IMR-90 (cell line): ENCODE data around the gene DNMT3A. TPM values are rescaled to one million over a fixed set of nuclear protein-coding genes. Genes with fewer than 3 reads are reported as not detected.

ENCODE experiments used
- ATAC-seq: fragments of 200-7000 bp; cut with Tn5 transposase; 2 replicates; pipeline ENCODE4 v1.9.1; 2020; ENCODE audit warnings: low read depth, mild to moderate bottlenecking, moderate library complexity
- BruUV-seq: library from RNA; stranded (reverse); fragments of 400-500 nt; replicated peaks from 2 replicates; lab custom pipeline; 2021; lab: Mats Ljungman, UMichigan
- CTCF ChIA-PET: fragments of 300-600 bp; formaldehyde crosslinking; extraction: SDS; loops from one replicate; lab custom pipeline; 2021; ENCODE audit warnings: antibody characterized with exemption; lab: Yijun Ruan, JAX
- POLR2A ChIA-PET: fragments of 300-600 bp; sonication (Branson Sonifier 250); formaldehyde crosslinking; loops from one replicate; lab custom pipeline; 2022; ENCODE audit warnings: antibody characterized with exemption; ENCODE audit not compliant: unreplicated experiment; lab: Charles Lee
- DNase-seq: peaks from one replicate; pipeline ENCODE4 v3.0.0; 2013
- H2AFZ ChIP-seq: replicated peaks from 2 replicates; pipeline ENCODE3; 2013; ENCODE audit warnings: low read length, mild to moderate bottlenecking; ENCODE audit not compliant: poor library complexity
- H2AK5ac ChIP-seq: 2 replicates; pipeline ENCODE4 v1.6.1; 2013; ENCODE audit warnings: low read depth, low read length, inconsistent platforms
- H2AK9ac ChIP-seq: replicated peaks from 2 replicates; pipeline ENCODE3; 2013; ENCODE audit warnings: mild to moderate bottlenecking, low read depth, low read length, moderate library complexity; ENCODE audit not compliant: poor library complexity
- H2BK120ac ChIP-seq: 2 replicates; pipeline ENCODE4 v1.6.1; 2013; ENCODE audit warnings: low read depth, low read length, inconsistent platforms
- H2BK15ac ChIP-seq: 3 replicates; pipeline ENCODE4 v1.6.1; 2013; ENCODE audit warnings: low read depth, low read length, inconsistent platforms
- H2BK20ac ChIP-seq: 2 replicates; pipeline ENCODE4 v1.6.1; 2013; ENCODE audit warnings: low read depth, mild to moderate bottlenecking, inconsistent platforms, low read length, moderate library complexity
- H2BK5ac ChIP-seq: 2 replicates; pipeline ENCODE4 v1.6.1; 2013; ENCODE audit warnings: mild to moderate bottlenecking, low read depth, low read length, inconsistent platforms; ENCODE audit not compliant: poor library complexity, severe bottlenecking
- H3K14ac ChIP-seq: replicated peaks from 2 replicates; pipeline ENCODE4 v1.6.1; 2013; ENCODE audit warnings: low read depth, low read length, inconsistent platforms
- H3K18ac ChIP-seq: 2 replicates; pipeline ENCODE4 v1.6.1; 2013; ENCODE audit warnings: low read depth, low read length, control low read depth
- H3K23ac ChIP-seq: 2 replicates; pipeline ENCODE4 v1.6.1; 2013; ENCODE audit warnings: low read depth, low read length, inconsistent platforms
- H3K27ac ChIP-seq: 2 replicates; pipeline ENCODE4 v1.5.1; 2013; ENCODE audit warnings: mild to moderate bottlenecking, control low read depth, low read length; ENCODE audit not compliant: insufficient read depth
- H3K27me3 ChIP-seq: 2 replicates; pipeline ENCODE4 v1.6.1; 2013; ENCODE audit warnings: low read length; ENCODE audit not compliant: control insufficient read depth, insufficient read depth
- H3K36me3 ChIP-seq: 2 replicates; pipeline ENCODE4 v1.6.1; 2013; ENCODE audit warnings: low read length, mixed read lengths; ENCODE audit not compliant: control insufficient read depth, insufficient read depth
- H3K4ac ChIP-seq: 2 replicates; pipeline ENCODE4 v1.6.1; 2013; ENCODE audit warnings: low read depth, low read length, inconsistent platforms
- H3K4me1 ChIP-seq: 2 replicates; pipeline ENCODE4 v1.6.1; 2013; ENCODE audit warnings: low read length, mixed read lengths; ENCODE audit not compliant: control insufficient read depth, insufficient read depth
- H3K4me2 ChIP-seq: 2 replicates; pipeline ENCODE4 v1.6.1; 2013; ENCODE audit warnings: low read depth, mild to moderate bottlenecking, control low read depth, low read length, moderate library complexity
- H3K4me3 ChIP-seq: 2 replicates; pipeline ENCODE4 v1.5.1; 2013; ENCODE audit warnings: low read depth, mild to moderate bottlenecking, control low read depth, low read length, moderate library complexity; ENCODE audit not compliant: insufficient read depth
- H3K56ac ChIP-seq: 2 replicates; pipeline ENCODE4 v1.6.1; 2013; ENCODE audit warnings: low read length, inconsistent platforms; ENCODE audit not compliant: insufficient read depth; ENCODE audit errors: extremely low read depth
- H3K79me1 ChIP-seq, 2 experiments: 2 replicates each; pipeline ENCODE4 v1.6.1; 2013; ENCODE audit warnings: low read length in 2 of 2, inconsistent platforms in 1 of 2, low read depth in 1 of 2
- H3K9ac ChIP-seq: 2 replicates; pipeline ENCODE4 v1.6.1; 2013; ENCODE audit warnings: low read depth, low read length, control low read depth
- H3K9me1 ChIP-seq: 2 replicates; pipeline ENCODE4 v1.6.1; 2013; ENCODE audit warnings: low read length, inconsistent platforms; ENCODE audit not compliant: insufficient read depth
- H3K9me3 ChIP-seq: 2 replicates; pipeline ENCODE4 v1.6.1; 2013; ENCODE audit warnings: low read length; ENCODE audit not compliant: control insufficient read depth, insufficient read depth
- H4K20me1 ChIP-seq: 2 replicates; pipeline ENCODE4 v1.6.1; 2013; ENCODE audit warnings: low read length, inconsistent platforms; ENCODE audit not compliant: insufficient read depth
- H4K5ac ChIP-seq: 2 replicates; pipeline ENCODE4 v1.6.1; 2013; ENCODE audit warnings: mild to moderate bottlenecking, low read depth, low read length, control low read depth
- H4K8ac ChIP-seq, 2 experiments: 2 replicates each; pipeline ENCODE4 v1.6.1; 2013; ENCODE audit warnings: low read depth in 2 of 2, low read length in 2 of 2, control low read depth in 1 of 2, inconsistent platforms in 1 of 2
- H4K91ac ChIP-seq: 2 replicates; pipeline ENCODE4 v1.6.1; 2013; ENCODE audit warnings: low read depth, low read length, inconsistent platforms; ENCODE audit not compliant: insufficient read depth
- BHLHE40 ChIP-seq: fragments of 150-350 bp; IDR thresholded peaks from 2 replicates; pipeline ENCODE4 v1.6.1; 2016; ENCODE audit warnings: mild to moderate bottlenecking, low read depth, low read length
- CEBPB ChIP-seq: IDR thresholded peaks from 2 replicates; pipeline ENCODE4 v1.6.1; 2012; ENCODE audit warnings: low read depth, low read length, improper control_type of control experiment
- CHD1 ChIP-seq: IDR thresholded peaks from 2 replicates; pipeline ENCODE4 v1.6.1; 2012; ENCODE audit warnings: low read depth, low read length, improper control_type of control experiment
- FOS ChIP-seq: fragments of 150-350 bp; IDR thresholded peaks from 2 replicates; pipeline ENCODE4 v1.6.1; 2016; ENCODE audit warnings: low read depth, low read length
- MAZ ChIP-seq: IDR thresholded peaks from 2 replicates; pipeline ENCODE4 v1.6.1; 2012; ENCODE audit warnings: low read depth, mild to moderate bottlenecking, low read length, improper control_type of control experiment, moderate library complexity, borderline replicate concordance
- MXI1 ChIP-seq: IDR thresholded peaks from 2 replicates; pipeline ENCODE4 v1.6.1; 2012; ENCODE audit warnings: low read depth, mild to moderate bottlenecking, low read length, moderate library complexity, borderline replicate concordance
- NFE2L2 ChIP-seq: fragments of 150-350 bp; IDR thresholded peaks from 2 replicates; pipeline ENCODE4 v1.6.1; 2016; ENCODE audit warnings: low read depth, mild to moderate bottlenecking, low read length
- POLR2A ChIP-seq: IDR thresholded peaks from 2 replicates; pipeline ENCODE4 v1.6.1; 2012; ENCODE audit warnings: mild to moderate bottlenecking, low read depth, low read length
- RAD21 ChIP-seq: IDR thresholded peaks from 2 replicates; pipeline ENCODE4 v1.6.1; 2012; ENCODE audit warnings: low read length, improper control_type of control experiment
- RCOR1 ChIP-seq: IDR thresholded peaks from 2 replicates; pipeline ENCODE4 v1.6.1; 2012; ENCODE audit warnings: mild to moderate bottlenecking, low read length, improper control_type of control experiment; ENCODE audit not compliant: insufficient replicate concordance
- RFX5 ChIP-seq: IDR thresholded peaks from 2 replicates; pipeline ENCODE4 v1.8.0; 2012; ENCODE audit warnings: low read depth, mild to moderate bottlenecking, low read length, moderate library complexity
- SMC3 ChIP-seq: fragments of 150-350 bp; IDR thresholded peaks from 2 replicates; pipeline ENCODE4 v1.6.1; 2016; ENCODE audit warnings: low read depth, mild to moderate bottlenecking, antibody characterized with exemption, low read length, moderate library complexity
- WGBS, 2 experiments: methylation state at CpG; one replicate each; pipeline versions ENCODE4 v1.1.5 to v1.1.7; 2013; ENCODE audit warnings: missing lambda C conversion rate in 2 of 2; ENCODE audit not compliant: insufficient read length in 1 of 2; ENCODE audit errors: extremely low coverage in 2 of 2; 5-methylcytosine and 5-hydroxymethylcytosine counted together
- dilution Hi-C: fragments of 300-500 bp; cut with HindIII; formaldehyde crosslinking; loops from one replicate; pipeline ENCODE4 v1.14.3; 2018; ENCODE audit warnings: low sequenced_read_pairs; ENCODE audit not compliant: unreplicated experiment
- in situ Hi-C: fragments of 300-500 bp; cut with MboI; formaldehyde crosslinking; loops from 3 replicates; pipeline ENCODE4 v1.14.3; 2019; ENCODE audit warnings: low sequenced_read_pairs, inconsistent platforms, mixed read lengths
- intact Hi-C: fragments of 100-400 bp; cut with micrococcal nuclease; formaldehyde crosslinking; loops from 2 replicates; pipeline ENCODE4 v1.10.0; 2022
- polyA plus RNA-seq, 3 experiments: library from polyadenylated mRNA; depleted of rRNA; stranded (reverse); fragments of >200 nt; gene quantifications; 2 replicates each; pipeline ENCODE4 v1.2.3, GENCODE V29; 2012; ENCODE audit warnings: low replicate concordance in 1 of 3
- total RNA-seq: library from RNA; depleted of rRNA; stranded (reverse); fragments of >200 nt; gene quantifications from 2 replicates; pipeline ENCODE4 v1.2.3, GENCODE V29; 2012
- TF ChIP-seq, protein P1 (sequence below): fragments of 150-350 bp; IDR thresholded peaks from 2 replicates; pipeline ENCODE4 v1.6.1; 2017; ENCODE audit warnings: mild to moderate bottlenecking, antibody characterized with exemption, low read length, low read depth
- TF ChIP-seq, protein P2 (sequence below): conservative IDR thresholded peaks from 2 replicates; pipeline ENCODE4 v1.5.1; 2012; ENCODE audit warnings: mild to moderate bottlenecking, low read depth, low read length, improper control_type of control experiment
- TF ChIP-seq, protein P3 (sequence below): fragments of 150-350 bp; IDR thresholded peaks from 2 replicates; pipeline ENCODE4 v1.6.1; 2016; ENCODE audit warnings: low read depth, mild to moderate bottlenecking, low read length, moderate library complexity, borderline replicate concordance

The DNMT3A gene
- total and polyA plus RNA-seq, 2 of the 4 experiments (the other 2 are of a cell fraction) = 4.4 to 9.7 TPM

DNA sequence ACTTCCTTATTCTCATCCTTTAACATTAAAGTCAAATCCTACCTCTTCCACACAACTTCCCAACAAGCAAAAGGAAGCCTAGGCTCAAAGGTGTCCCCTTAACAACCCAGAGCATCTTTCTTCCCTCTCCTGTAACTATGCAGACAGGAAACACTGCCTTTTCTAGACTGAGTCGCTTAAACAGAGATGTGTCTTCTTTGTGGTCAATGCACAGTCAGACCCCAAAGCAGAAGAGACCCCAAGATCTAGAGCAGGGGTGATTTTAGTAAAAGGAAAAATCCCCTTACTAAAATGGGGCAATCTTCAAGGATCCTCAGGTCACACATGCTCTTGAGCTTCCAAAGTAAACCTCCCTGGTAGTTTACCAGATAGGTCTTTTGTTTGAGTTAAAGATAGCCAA is 86.8 kb downstream of the DNMT3A start:
- dilution Hi-C loops = no loop called here
- peaks cover 23% of the 10 kb centered on the region for H3K4me1 ChIP-seq
- WGBS, 2 experiments = no CpG with 5 or more reads among the region's 1 CpG

More for the DNA sequence above, 86.8 kb downstream of the DNMT3A start:
- H3K9me3 ChIP-seq = no peaks in the 10 kb centered on the region
- no peak overlapping the region for H2AK5ac ChIP-seq
- H4K8ac ChIP-seq = no peak overlapping the region
- no peak overlapping the region for H2BK120ac ChIP-seq
- no peak overlapping the region for H3K18ac ChIP-seq
- no peak overlapping the region for H3K23ac ChIP-seq
- H3K79me1 ChIP-seq = 0 out of 4 replicates have a peak, but pooled peaks cover 0 to 4% of the 10 kb centered on the region in 2 experiments
- BruUV-seq = no TSS peak
- no peak overlapping the region for H2AFZ ChIP-seq
- no peak for DNase-seq
- H3K4ac ChIP-seq = no peak overlapping the region
- CTCF ChIA-PET = no interaction called here
- no peaks in the 10 kb centered on the region for H4K20me1 ChIP-seq
- H3K27ac ChIP-seq = no peak overlapping the region
- intact Hi-C loops (loop anchor here (10.0 kb wide), 1 partner anchor 310 kb away; no protein-coding TSS in a partner anchor), in situ Hi-C loops (no loop called here)
- no peak overlapping the region for H3K4me3 ChIP-seq
- no peak overlapping the region for H4K5ac ChIP-seq
- no peak for ATAC-seq
- no peak overlapping the region for H2AK9ac ChIP-seq
- no peak for TF ChIP-seq MXI1
- no peak for TF ChIP-seq FOS
- TF ChIP-seq, protein P1, sequence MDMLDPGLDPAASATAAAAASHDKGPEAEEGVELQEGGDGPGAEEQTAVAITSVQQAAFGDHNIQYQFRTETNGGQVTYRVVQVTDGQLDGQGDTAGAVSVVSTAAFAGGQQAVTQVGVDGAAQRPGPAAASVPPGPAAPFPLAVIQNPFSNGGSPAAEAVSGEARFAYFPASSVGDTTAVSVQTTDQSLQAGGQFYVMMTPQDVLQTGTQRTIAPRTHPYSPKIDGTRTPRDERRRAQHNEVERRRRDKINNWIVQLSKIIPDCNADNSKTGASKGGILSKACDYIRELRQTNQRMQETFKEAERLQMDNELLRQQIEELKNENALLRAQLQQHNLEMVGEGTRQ = no peak
- no peak for TF ChIP-seq CEBPB
- TF ChIP-seq, protein P2, sequence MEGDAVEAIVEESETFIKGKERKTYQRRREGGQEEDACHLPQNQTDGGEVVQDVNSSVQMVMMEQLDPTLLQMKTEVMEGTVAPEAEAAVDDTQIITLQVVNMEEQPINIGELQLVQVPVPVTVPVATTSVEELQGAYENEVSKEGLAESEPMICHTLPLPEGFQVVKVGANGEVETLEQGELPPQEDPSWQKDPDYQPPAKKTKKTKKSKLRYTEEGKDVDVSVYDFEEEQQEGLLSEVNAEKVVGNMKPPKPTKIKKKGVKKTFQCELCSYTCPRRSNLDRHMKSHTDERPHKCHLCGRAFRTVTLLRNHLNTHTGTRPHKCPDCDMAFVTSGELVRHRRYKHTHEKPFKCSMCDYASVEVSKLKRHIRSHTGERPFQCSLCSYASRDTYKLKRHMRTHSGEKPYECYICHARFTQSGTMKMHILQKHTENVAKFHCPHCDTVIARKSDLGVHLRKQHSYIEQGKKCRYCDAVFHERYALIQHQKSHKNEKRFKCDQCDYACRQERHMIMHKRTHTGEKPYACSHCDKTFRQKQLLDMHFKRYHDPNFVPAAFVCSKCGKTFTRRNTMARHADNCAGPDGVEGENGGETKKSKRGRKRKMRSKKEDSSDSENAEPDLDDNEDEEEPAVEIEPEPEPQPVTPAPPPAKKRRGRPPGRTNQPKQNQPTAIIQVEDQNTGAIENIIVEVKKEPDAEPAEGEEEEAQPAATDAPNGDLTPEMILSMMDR = no peak
- TF ChIP-seq RAD21 = no peak
- no peak for TF ChIP-seq POLR2A
- TF ChIP-seq BHLHE40 = no peak
- no peak for TF ChIP-seq MAZ
- TF ChIP-seq CHD1 = no peak
- no peak for TF ChIP-seq NFE2L2
- no peak for TF ChIP-seq SMC3
- no peak for TF ChIP-seq RCOR1
- TF ChIP-seq, protein P3, sequence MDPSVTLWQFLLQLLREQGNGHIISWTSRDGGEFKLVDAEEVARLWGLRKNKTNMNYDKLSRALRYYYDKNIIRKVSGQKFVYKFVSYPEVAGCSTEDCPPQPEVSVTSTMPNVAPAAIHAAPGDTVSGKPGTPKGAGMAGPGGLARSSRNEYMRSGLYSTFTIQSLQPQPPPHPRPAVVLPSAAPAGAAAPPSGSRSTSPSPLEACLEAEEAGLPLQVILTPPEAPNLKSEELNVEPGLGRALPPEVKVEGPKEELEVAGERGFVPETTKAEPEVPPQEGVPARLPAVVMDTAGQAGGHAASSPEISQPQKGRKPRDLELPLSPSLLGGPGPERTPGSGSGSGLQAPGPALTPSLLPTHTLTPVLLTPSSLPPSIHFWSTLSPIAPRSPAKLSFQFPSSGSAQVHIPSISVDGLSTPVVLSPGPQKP = no peak
- TF ChIP-seq RFX5 = no peak
- no peaks in the 10 kb centered on the region for H3K27me3 ChIP-seq
- no peak overlapping the region for H4K91ac ChIP-seq
- H3K36me3 ChIP-seq = peaks cover 23% of the 10 kb centered on the region
- H2BK15ac ChIP-seq = no peak overlapping the region
- POLR2A ChIA-PET = no interaction called here
- H2BK20ac ChIP-seq = no peak overlapping the region
- H3K4me2 ChIP-seq = no peak overlapping the region
- no peak overlapping the region for H3K9ac ChIP-seq
- H3K9me1 ChIP-seq = no peaks in the 10 kb centered on the region; the same call in 1 of the 2 replicates
- no peak overlapping the region for H2BK5ac ChIP-seq
- no peak overlapping the region for H3K56ac ChIP-seq
- no peak overlapping the region for H3K14ac ChIP-seq
